Mesothelial cell of epicardium (in vitro differentiated cells): Measurements from ENCODE around the gene BHLHE41. TPM values are rescaled to one million over a fixed set of nuclear protein-coding genes. Genes with fewer than 3 reads are reported as not detected.

Experiments used
- DNase-seq, 2 experiments: peaks; one replicate each; pipeline ENCODE4 v3.0.0; 2021; ENCODE audit warnings: low spot score in 2 of 2; ENCODE audit not compliant: unreplicated experiment in 2 of 2
- H3K27ac Mint-ChIP-seq: 2 replicates; pipeline ENCODE4 v1.8.0; 2021; ENCODE audit warnings: mixed read lengths
- H3K27me3 Mint-ChIP-seq: 2 replicates; pipeline ENCODE4 v1.8.0; 2021; ENCODE audit warnings: low read depth, mixed read lengths
- H3K36me3 Mint-ChIP-seq: 2 replicates; pipeline ENCODE4 v1.8.0; 2021; ENCODE audit warnings: mixed read lengths
- H3K4me1 Mint-ChIP-seq: 2 replicates; pipeline ENCODE4 v1.8.0; 2021; ENCODE audit warnings: mixed read lengths
- H3K4me3 Mint-ChIP-seq: 2 replicates; pipeline ENCODE4 v1.8.0; 2021; ENCODE audit warnings: mild to moderate bottlenecking, moderate library complexity, mixed read lengths
- H3K9me3 Mint-ChIP-seq: 2 replicates; pipeline ENCODE4 v1.8.0; 2021; ENCODE audit warnings: mixed read lengths
- CTCF ChIP-seq: fragments of 200-600 bp; sonication (generic); IDR thresholded peaks from one replicate; pipeline ENCODE4 v1.5.0; 2021; ENCODE audit warnings: antibody characterized with exemption; ENCODE audit not compliant: unreplicated experiment
- total RNA-seq: library from RNA; stranded (reverse); gene quantifications from 3 replicates; pipeline ENCODE4 v1.2.1, GENCODE V29; 2021

The BHLHE41 gene
- total RNA-seq, 1 donor from 2014 or later = 9.2 TPM

- H3K4me3 Mint-ChIP-seq = peak overlapping the region; percentile 94
- DNase-seq = peak; percentile 74 to 81
- no peaks in the 10 kb centered on the region for H3K9me3 Mint-ChIP-seq
- H3K27ac Mint-ChIP-seq = peak overlapping the region; percentile 95
- no peaks in the 10 kb centered on the region for H3K36me3 Mint-ChIP-seq
- TF ChIP-seq CTCF = no peak
- peaks cover 69% of the 10 kb centered on the region for H3K27me3 Mint-ChIP-seq
- peaks cover 38% of the 10 kb centered on the region for H3K4me1 Mint-ChIP-seq
Observed at GRCh38 chr12:26126340-26127284, 1.8 kb upstream of the BHLHE41 start.

GRCh38 chr12:26125400-26126339 lies 833 bp upstream of the BHLHE41 start:
- TF ChIP-seq CTCF = no peak
- Mint-ChIP-seq H3K36me3 (no peaks in the 10 kb centered on the region), H3K9me3 (no peaks in the 10 kb centered on the region)

GRCh38 chr12:26123482-26123980 lies 1.3 kb downstream of the BHLHE41 start:
- H3K4me3 Mint-ChIP-seq = peak overlapping the region; percentile 94
- H3K9me3 Mint-ChIP-seq = no peaks in the 10 kb centered on the region
- H3K36me3 Mint-ChIP-seq = no peaks in the 10 kb centered on the region
- peaks cover 57% of the 10 kb centered on the region for H3K27me3 Mint-ChIP-seq
- no peak for TF ChIP-seq CTCF
- peak overlapping the region; percentile 78 for H3K27ac Mint-ChIP-seq
- DNase-seq = no peak
- H3K4me1 Mint-ChIP-seq = peaks cover 54% of the 10 kb centered on the region

More at GRCh38 chr12:26125400-26126339, 833 bp upstream of the BHLHE41 start:
- DNase-seq = peak; percentile 49 to 77
- Mint-ChIP-seq H3K4me3 (peak overlapping the region; percentile 94), H3K27ac (peak overlapping the region; percentile 95), H3K4me1 (peaks cover 43% of the 10 kb centered on the region), H3K27me3 (peaks cover 70% of the 10 kb centered on the region)

- H3K27me3 Mint-ChIP-seq = peaks cover 51% of the 10 kb centered on the region
- H3K27ac Mint-ChIP-seq = peak overlapping the region; percentile 78
- H3K4me1 Mint-ChIP-seq = peaks cover 54% of the 10 kb centered on the region
- no peaks in the 10 kb centered on the region for H3K36me3 Mint-ChIP-seq
- TF ChIP-seq CTCF = no peak
- peak in 1 of 2 experiments; percentile 66 for DNase-seq
- H3K4me3 Mint-ChIP-seq = peak overlapping the region; percentile 94
- no peaks in the 10 kb centered on the region for H3K9me3 Mint-ChIP-seq
Observed at GRCh38 chr12:26122681-26123481, 2.0 kb downstream of the BHLHE41 start.
